Head of caudate nucleus (tissue), 42 donors: ENCODE results near the gene AATK.

Experiments
- DNase-seq, 42 donors: peaks; one replicate each; pipeline versions ENCODE4 v3.0.0 to v3.0.0-alpha.2; 2020 to 2021; ENCODE audit warnings: mixed read lengths in 7 of 42
- intact Hi-C: fragments of 100-400 bp; cut with DNase I; formaldehyde crosslinking; loops from one replicate; pipeline ENCODE4 v1.15.0; 2022

AATK gene

GRCh38 chr17:81197409-81197795, 31.4 kb upstream of the AATK start:
- intact Hi-C loops: no loop called here

DNA sequence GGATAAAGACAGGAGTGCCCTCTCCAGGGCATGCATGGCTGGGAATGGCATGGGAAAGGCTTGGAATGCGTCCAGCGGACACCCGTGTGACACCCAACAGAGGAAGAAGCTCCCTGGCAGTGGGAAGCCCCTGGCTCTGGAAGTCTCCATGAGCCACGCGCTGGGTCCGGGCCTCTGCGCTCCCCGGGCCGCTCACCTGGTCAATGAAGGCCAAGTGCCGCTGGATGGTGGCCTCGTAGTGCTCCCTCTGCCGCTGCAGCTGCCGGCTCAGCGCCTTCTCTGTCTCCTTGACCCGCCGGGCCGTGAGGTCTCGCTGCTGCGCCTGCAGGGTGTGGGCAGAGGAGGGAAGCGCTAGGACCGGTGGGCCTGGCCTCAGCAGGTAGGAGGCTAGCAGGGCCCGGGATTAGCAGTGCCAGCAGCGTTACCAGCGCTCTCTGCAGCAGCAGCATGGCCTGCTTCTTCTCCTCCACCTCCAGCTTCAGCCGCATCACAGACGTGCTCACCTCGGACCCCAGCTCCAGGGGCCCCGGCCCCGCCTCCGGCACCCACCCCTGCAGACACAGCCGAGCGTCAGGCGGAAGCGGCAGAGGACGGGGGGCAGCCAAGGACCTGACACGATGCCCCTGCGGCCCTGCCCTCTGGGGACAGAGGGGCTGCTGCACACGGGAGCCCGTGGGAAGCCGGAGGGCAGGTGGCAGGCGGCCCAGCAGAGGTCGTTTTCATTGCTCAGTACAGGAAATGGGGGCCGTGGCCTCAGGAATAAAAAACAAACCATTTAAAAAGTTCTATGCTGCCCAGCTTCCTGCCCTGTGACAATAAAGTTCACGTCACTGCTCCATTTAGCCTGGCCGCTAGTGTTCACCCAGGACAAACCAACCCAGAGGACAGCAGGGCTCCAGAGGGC, 30.7 kb upstream of the AATK start:
- intact Hi-C loops: no loop called here
- DNase-seq: no peak

More at GRCh38 chr17:81197409-81197795, 31.4 kb upstream of the AATK start:
- no peak for DNase-seq

GRCh38 chr17:81195941-81196495, 30.0 kb upstream of the AATK start:
- intact Hi-C loops: no loop called here
- DNase-seq: no peak

GRCh38 chr17:81194941-81195901, 29.2 kb upstream of the AATK start:
- intact Hi-C loops: no loop called here
- DNase-seq: no peak

GRCh38 chr17:81194225-81194760, 28.3 kb upstream of the AATK start:
- DNase-seq: no peak
- intact Hi-C loops: no loop called here

DNA sequence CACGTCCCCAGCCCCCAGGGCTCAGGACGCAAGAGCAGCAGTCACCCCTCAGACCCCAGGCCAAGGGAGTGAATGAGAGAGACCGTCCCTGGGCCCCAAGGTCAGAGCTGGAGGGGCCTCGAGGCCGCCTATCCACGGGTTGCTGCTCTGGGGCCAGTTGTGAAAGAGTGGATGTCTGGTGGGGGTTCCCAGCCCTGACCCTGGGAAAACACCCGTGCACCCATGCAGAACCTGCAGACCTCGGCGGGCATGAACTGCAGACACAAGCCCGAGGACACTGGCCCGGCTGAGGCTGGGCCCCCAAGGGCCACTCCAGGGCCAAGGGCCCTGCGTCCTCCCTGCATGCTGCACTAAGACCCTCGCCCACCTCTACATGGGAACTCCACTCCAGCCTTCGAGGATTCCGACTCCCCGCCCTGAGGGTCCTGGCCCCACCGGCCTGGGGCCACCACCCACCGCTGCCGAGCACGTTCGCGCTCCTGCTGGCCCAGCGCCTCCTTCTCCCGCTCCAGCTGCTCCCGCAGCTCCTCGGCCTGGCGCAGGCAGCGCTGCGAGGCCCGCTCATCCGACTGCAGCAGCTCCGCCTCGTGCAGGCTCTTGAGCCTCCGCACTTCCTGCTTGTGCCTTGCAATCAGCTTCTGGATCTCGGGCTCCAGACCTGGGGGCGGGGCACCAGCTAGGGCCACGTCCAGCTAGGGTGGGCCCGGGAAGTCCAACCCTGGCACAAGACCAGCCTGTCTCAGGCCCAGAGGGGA, 27.6 kb upstream of the AATK start:
- intact Hi-C loops: no loop called here
- DNase-seq: no peak

DNA sequence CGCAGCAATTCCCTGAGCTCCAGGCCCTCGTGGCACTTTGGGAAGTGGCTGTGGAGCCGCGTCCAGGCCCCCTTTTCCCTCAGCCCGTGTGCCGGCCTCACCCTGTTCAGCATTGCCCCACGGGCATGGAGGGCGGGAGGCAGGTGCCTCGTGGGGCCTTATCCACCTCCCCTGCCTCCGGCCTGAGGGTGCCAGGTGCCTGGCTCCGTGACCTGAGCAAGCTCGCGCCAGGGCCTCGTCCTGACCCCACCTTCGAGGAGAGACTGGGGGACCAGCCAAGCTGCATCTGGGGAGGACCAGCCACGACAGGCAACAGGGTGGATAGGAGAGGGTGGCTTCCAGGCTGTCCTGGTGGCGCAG, 27.0 kb upstream of the AATK start:
- intact Hi-C loops: no loop called here
- no peak for DNase-seq

DNA sequence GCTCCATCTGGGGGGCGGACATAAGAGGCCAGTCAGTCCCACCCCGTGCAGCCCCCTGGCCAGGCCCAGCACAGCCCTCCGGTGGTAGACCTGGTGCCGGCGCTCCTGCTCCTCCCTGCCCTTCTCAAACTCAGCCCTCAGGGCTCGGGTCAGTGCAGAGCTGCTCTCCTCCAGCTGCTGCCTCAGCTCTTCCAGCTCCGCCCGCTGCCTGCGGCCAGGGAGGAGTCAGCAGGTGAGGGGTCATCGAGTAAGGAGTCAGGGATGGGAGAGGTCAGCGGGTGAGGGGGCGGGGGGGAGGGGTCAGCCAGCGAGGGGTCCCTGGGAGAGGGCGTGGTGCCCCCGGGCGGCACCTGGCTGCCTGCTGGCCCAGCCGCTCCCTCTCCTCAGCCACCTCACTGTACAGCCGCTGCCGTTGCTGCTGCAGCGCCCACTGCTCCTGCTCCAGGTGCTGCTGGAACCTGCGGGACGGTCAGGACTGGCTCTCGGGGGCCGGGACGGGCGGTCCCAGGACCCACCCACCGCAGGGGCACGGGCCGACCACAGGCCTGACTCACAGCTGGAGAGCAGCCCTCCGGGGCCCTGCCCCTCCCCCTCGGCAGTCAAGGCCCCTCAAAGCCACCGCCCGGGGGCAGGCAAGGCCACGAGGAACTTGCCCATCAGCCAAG, 26.5 kb upstream of the AATK start:
- intact Hi-C loops: no loop called here
- DNase-seq: no peak

GRCh38 chr17:81191646-81192045, 25.6 kb upstream of the AATK start:
- DNase-seq: no peak
- intact Hi-C loops: no loop called here

DNA sequence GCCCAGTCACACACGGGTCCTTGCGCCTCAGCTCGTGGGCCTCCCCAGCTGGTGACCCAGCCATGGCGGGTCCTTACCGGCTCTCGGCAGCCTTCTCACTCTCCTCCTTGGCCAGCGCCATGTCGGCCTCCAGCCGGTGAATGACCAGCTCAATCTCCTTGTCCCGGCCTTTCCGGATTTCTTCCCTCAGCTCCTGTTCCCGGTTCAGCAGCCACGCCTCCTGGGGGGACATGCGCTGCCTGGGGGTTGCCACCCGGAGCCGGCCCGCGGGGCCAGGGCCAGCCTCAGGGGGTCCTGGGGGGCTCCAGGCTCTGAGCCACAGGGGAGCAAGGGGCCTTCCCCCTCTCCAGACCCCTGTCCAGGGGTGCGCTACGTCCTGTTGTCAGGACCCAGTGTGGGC, 25.1 kb upstream of the AATK start:
- no peak for DNase-seq
- intact Hi-C loops: no loop called here

- intact Hi-C loops: no loop called here
- DNase-seq: no peak
Measured at GRCh38 chr17:81190591-81190990, 24.6 kb upstream of the AATK start.

DNA sequence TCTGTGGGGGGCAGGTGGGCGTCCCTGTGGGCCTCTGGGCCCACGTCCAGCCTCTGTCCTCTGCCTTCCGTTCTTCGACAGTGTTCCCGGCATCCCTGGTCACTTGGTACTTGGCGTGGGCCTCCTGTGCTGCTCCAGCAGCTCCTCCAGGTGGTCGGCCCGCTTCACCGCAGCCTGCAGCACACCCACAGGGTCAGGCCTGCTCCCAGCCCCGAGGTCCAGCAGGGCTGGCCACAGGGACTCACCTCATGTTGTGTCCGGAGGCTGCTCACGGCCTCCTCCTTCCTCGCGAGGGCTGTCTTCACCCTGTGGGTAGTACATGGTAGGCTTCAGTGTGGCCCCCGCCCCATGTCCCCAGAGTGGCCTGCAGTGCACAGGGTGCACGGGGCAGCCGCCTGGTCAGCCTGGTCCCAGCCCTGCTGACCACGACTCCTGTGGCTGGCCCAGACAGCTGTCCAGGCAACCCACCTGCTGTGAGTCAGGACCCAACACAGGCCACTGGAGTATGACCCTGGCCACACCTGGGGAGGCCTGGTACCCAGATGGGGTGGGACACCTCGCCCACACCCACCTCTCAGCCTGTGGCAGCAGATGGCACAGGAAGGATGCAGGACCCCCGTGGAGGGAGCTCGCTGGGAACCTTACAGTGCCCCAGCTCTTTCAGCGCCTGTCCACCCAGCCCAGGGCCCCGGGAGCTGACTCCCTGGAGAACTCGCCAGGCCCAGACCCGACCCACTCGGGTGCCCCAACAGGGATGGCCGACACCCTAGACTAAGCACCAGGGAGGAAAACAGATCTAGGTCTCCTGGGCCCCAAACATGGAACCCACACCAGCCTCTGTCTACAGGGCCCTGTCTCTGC, 23.9 kb upstream of the AATK start:
- peak in 40 of 42 donors; percentile 18 to 83 (median 46) for DNase-seq
- intact Hi-C loops: no loop called here

DNA sequence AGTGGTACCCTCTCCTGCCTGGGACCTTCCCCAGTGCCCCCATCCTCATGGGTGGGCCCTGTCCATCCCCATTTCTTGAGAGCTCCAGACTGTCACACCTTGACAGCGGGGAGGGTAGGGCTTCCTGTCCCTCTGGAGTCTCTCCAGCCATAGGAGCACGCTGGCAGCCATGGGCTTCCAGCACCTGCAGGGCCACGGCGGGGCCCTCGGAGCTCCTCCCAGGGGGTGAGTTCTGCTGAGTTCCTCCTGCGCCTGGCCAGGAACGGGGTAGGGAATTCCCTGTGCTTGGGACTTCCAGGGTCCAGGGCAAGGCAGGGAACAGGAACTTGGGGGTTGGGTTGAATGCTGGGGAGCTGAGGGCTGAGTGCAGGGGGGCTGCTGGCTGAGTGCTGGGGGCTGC, 23.0 kb upstream of the AATK start:
- intact Hi-C loops: no loop called here
- no peak for DNase-seq

GRCh38 chr17:81188491-81188840, 22.4 kb upstream of the AATK start:
- no peak for DNase-seq
- intact Hi-C loops: no loop called here

DNA sequence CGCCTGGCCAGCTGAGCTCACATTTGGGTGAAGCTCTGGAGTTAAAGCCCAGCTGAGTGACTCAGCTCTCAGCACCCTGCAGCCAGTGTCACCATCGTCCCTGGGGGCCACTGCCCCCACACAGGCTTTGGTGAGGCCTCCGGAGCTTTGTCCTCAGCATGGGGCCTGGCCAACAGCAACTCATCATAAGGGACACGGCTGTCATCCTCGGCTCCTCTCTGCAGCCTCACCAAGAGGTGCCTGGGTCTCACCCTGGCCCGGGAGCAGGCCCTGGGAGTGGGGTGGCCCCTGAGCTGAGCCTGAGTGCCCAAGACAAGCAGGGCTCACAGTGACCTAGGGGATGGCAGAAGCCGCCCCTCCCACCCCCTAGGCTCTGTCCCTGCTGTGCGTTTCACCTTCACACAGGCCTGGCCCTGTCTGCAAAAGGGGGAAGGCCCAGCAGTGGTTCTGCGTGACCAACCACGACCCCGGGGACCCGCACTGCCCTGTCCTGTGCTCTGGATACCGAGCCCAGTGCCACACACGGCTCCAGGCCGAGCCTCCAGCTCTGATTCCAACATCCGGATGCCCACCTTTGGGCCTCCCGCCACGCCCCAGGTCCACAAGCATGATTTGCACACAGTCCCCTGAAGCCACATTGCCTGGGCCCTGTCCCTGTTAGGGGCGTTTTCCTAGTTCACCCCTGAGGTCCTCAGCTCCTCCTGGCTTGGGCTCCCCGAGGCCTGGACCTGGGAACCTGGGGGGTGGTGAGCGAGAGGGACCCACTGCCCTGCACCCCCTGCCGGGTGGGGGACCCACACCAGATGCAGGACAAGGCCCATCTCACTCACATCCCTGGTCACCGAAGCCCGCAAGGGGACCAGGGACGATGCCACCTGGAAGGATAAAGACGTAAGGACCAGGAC, 21.8 kb upstream of the AATK start:
- intact Hi-C loops: no loop called here
- DNase-seq: no peak

DNA sequence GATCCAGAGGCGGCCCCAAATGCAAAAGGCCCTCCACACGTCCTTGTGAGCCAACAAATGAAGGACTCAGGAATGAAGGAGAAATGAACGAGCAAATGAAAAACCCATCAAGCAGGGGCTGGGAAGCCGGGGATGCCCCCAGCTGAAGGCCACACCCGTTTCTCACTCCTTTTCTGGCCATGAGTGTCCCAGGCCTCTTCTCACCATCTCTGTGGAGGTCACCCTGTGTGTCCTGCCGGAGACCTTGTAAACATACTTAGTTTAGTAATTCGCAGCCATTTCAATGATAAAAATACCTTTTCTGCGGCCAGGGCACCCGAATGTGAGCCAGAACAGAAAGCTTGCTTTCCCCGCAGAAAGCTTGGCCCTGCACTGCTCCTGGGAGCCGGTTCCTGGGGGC, 21.1 kb upstream of the AATK start:
- no peak for DNase-seq

DNA sequence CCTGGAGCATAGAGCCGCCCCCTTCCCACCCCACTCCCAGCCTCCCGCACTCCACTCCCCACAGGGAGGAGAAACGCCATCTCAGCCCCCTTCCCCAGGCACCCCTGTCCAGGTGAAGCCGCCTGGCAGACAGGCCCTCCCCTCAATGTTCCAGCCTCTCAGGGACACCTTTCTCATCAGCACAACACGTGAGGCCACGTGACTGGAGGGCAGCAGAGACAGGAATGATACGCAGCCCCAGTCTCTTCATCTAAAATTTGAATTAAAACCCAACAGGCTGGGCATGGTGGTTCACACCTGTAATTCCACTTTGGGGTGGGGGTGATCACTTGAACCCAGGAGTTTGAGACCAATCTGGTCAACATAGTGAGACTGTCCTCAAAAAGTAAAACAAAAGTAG, 20.2 kb upstream of the AATK start:
- no peak for DNase-seq
- intact Hi-C loops: no loop called here

More for the DNA sequence above, 21.1 kb upstream of the AATK start:
- intact Hi-C loops: no loop called here
